ENCODE results near the gene ZMYND8. TPM values are rescaled to one million over a fixed set of nuclear protein-coding genes. Genes with fewer than 3 reads are reported as not detected.

The ZMYND8 gene
- total and polyA plus RNA-seq, 2 of the 8 experiments (the other 6 are each of a cell fraction or from before 2014, with no cell fraction given), result 50.5 to 163 TPM

- Histone ChIP-seq H3K14ac (ENCODE audit: insufficient read length) (no peak overlapping the region), H3K23ac (ENCODE audit: insufficient read length) (no peak overlapping the region), H3K18ac (ENCODE audit: extremely low read depth, low read length) (peak overlapping the region; percentile 76), H2BK20ac (ENCODE audit: low read length) (peak overlapping the region; percentile 93; the same call in 1 of the 2 replicates), H3K4me1 (replicated peaks in 1 of 4; ENCODE audit: control insufficient read depth in 3 of 4, insufficient read depth in 4 of 4, low read length in 3 of 4) (peaks cover 38 to 59% (median 50%) of the 10 kb centered on the region in 4 experiments), H2AK5ac (ENCODE audit: low read depth, low read length) (peak overlapping the region; percentile 84; the same call in 1 of the 2 replicates), H3K27ac (ENCODE audit: low read depth, low read length) (peak overlapping the region; percentile 80), H3K23me2 (ENCODE audit: low read depth, low read length) (peaks cover 10% of the 10 kb centered on the region), H2BK12ac (ENCODE audit: low read depth, low read length) (peak overlapping the region; percentile 69), H4K20me1 (replicated peaks in 1 of 2; ENCODE audit: control insufficient read depth in 1 of 2, insufficient read depth in 2 of 2, low read length in 2 of 2) (peaks cover 0 to 3% of the 10 kb centered on the region in 2 experiments), H3K56ac (replicated peaks; ENCODE audit: insufficient read length, low read depth, low read length) (peak overlapping the region; percentile 26), H2AFZ (ENCODE audit: low read length) (no peak overlapping the region), H3K4ac (replicated peaks; ENCODE audit: insufficient read length, low read depth, low read length) (peak overlapping the region; percentile 71), H2BK120ac (replicated peaks; ENCODE audit: low read depth, low read length) (peak overlapping the region; percentile 94), H3K4me2 (ENCODE audit: insufficient read depth in 1 of 2, low read depth in 2 of 2, low read length in 2 of 2) (peak overlapping the region; percentile 44 to 59; a peak in 3 of 4 replicates), H3K36me3 (ENCODE audit: control insufficient read depth in 2 of 4, insufficient read depth in 4 of 4, low read length in 3 of 4) (peaks cover 0 to 3% (median 2%) of the 10 kb centered on the region in 4 experiments; a peak in 5 of 8 replicates), H4K5ac (ENCODE audit: insufficient read length, low read depth, low read length) (peak overlapping the region; percentile 55), H3K4me3 (ENCODE audit: extremely low read depth in 1 of 4, insufficient read depth in 2 of 4, low read depth in 3 of 4, low read length in 4 of 4) (peak overlapping the region in 1 of 4 experiments; percentile 11; a peak in 1 of 8 replicates), H3K9ac (replicated peaks in 1 of 4; ENCODE audit: extremely low read depth in 1 of 4, low read depth in 3 of 4, low read length in 3 of 4) (no peak overlapping the region), H4K8ac (ENCODE audit: extremely low read depth, insufficient read depth, low read length) (peak overlapping the region; percentile 59; the same call in 1 of the 2 replicates), H3K9me3 (ENCODE audit: insufficient read depth in 2 of 2, low read depth in 1 of 2, low read length in 1 of 2) (no peaks in the 10 kb centered on the region), H3K79me1 (ENCODE audit: low read depth, low read length) (peaks cover 8% of the 10 kb centered on the region), H2BK5ac (ENCODE audit: low read depth, low read length) (peak overlapping the region; percentile 89), H2BK15ac (ENCODE audit: low read length) (peak overlapping the region; percentile 77; the same call in 1 of the 2 replicates), H3K79me2 (ENCODE audit: control insufficient read depth in 1 of 2, insufficient read depth in 2 of 2, low read length in 2 of 2) (peaks cover 28 to 83% of the 10 kb centered on the region in 2 experiments), H4K91ac (replicated peaks; ENCODE audit: insufficient read length, low read length) (peak overlapping the region; percentile 90), H3K27me3 (replicated peaks in 1 of 4; ENCODE audit: control insufficient read depth in 3 of 4, extremely low read depth in 1 of 4, insufficient read depth in 3 of 4, low read length in 3 of 4) (no peaks in the 10 kb centered on the region)
- TF ChIP-seq PHF8 (conservative IDR thresholded peaks at IDR 0.05; ENCODE audit: low read depth, low read length) (no peak), POLR2AphosphoS5 (IDR thresholded peaks at IDR 0.05; ENCODE audit: low read depth, low read length) (0 out of 2 replicates have a peak, but pooled peaks have one; percentile 16), SP2 (IDR thresholded peaks at IDR 0.05; ENCODE audit: low read length) (no peak)
- POLR2A ChIA-PET (ENCODE audit: partially characterized antibody), result interaction anchor here (8.1 to 31.3 kb wide), 2 partner anchors 39 kb away, joined by 71 to 1191 read pairs; partner anchors contain the start of gene ZMYND8
- no peak for DNase-seq (ENCODE audit: low read depth in 1 of 2, low spot score in 2 of 2)
- CTCF ChIA-PET (ENCODE audit: partially characterized antibody), result interaction anchor here (0.7 to 2.8 kb wide), 3 partner anchors 12 to 41 kb away, joined by 3 to 10 read pairs (median 3); no protein-coding TSS in a partner anchor
- WGBS, 2 experiments (ENCODE audit: extremely low coverage in 1 of 2, insufficient coverage in 1 of 2, insufficient read length in 1 of 2, insufficient replicate concordance in 2 of 2, low coverage in 1 of 2, low lambda C conversion rate in 2 of 2, missing lambda C conversion rate in 1 of 2), result 72% methylated on average over 3 of the region's 3 CpGs; no CpG with 5 or more reads in 1 of the 2 experiments
- no peak for FAIRE-seq
These were observed 41.7 kb downstream of the ZMYND8 start for GRCh38 chr20:47314647-47315338.

Data from H1 (cell line).